ENCODE measurements around the gene CCDC171. TPM values are rescaled to one million over a fixed set of nuclear protein-coding genes. Genes with fewer than 3 reads are reported as not detected.

The CCDC171 gene
- total and polyA plus RNA-seq, 8 donors = 1.2 to 26.3 (median 2.7) TPM; not detected in 1

DNA sequence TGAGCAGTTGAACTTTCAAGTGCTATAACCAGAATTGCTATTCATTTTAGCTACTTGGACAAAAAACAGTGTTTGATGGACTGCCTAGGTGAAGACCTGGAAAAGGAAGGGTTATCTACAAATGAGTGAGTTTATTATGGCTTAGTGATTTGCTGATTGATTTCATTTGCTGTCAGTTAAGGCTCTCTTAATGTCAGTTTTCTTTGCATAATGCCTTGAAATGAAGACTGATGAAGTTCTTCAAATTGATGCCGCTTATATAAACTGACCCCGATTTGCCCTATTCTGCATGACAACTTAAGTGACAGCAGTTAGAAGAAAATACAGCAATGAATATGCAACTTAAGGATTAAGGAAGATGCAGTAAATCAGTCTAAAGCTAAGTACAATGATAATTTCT is 332.6 kb downstream of the CCDC171 start:
- H3K27me3 ChIP-seq = no peaks in the 10 kb centered on the region
- H3K4me3 ChIP-seq = no peak overlapping the region
- no peak for TF ChIP-seq EP300 (IDR thresholded peaks at IDR 0.05)
- TF ChIP-seq POLR2A (IDR thresholded peaks at IDR 0.05) = no peak
- TF ChIP-seq POLR2AphosphoS5 (IDR thresholded peaks at IDR 0.05) = no peak
- TF ChIP-seq, protein P1, sequence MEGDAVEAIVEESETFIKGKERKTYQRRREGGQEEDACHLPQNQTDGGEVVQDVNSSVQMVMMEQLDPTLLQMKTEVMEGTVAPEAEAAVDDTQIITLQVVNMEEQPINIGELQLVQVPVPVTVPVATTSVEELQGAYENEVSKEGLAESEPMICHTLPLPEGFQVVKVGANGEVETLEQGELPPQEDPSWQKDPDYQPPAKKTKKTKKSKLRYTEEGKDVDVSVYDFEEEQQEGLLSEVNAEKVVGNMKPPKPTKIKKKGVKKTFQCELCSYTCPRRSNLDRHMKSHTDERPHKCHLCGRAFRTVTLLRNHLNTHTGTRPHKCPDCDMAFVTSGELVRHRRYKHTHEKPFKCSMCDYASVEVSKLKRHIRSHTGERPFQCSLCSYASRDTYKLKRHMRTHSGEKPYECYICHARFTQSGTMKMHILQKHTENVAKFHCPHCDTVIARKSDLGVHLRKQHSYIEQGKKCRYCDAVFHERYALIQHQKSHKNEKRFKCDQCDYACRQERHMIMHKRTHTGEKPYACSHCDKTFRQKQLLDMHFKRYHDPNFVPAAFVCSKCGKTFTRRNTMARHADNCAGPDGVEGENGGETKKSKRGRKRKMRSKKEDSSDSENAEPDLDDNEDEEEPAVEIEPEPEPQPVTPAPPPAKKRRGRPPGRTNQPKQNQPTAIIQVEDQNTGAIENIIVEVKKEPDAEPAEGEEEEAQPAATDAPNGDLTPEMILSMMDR (IDR thresholded peaks at IDR 0.05) = no peak
- H3K4me1 ChIP-seq = no peaks in the 10 kb centered on the region
- whole genome bisulfite sequencing, 5 donors = 64 to 88% (median 78%) methylated on average over 2 of the region's 2 CpGs
- no peak overlapping the region for H3K27ac ChIP-seq
- intact Hi-C loops (cut with DNase I; ENCODE audit: low total_unique reads) = no loop called here
- no peak for DNase-seq
- no peaks in the 10 kb centered on the region for H3K9me3 ChIP-seq
- no peaks in the 10 kb centered on the region for H3K36me3 ChIP-seq

GRCh38 chr9:15889555-15889954 is 336.7 kb downstream of the CCDC171 start:
- no peak for DNase-seq
- TF ChIP-seq POLR2A (IDR thresholded peaks at IDR 0.05) (no peak), EP300 (IDR thresholded peaks at IDR 0.05) (no peak), POLR2AphosphoS5 (IDR thresholded peaks at IDR 0.05) (no peak)
- TF ChIP-seq, protein P1 (IDR thresholded peaks at IDR 0.05) = no peak
- intact Hi-C loops (cut with DNase I; ENCODE audit: low total_unique reads) = no loop called here
- no peak overlapping the region for H3K4me3 ChIP-seq
- H3K36me3 ChIP-seq = peaks cover 0 to 3% (median 0%) of the 10 kb centered on the region in 4 donors
- peaks cover 0 to 8% (median 0%) of the 10 kb centered on the region in 4 donors for H3K9me3 ChIP-seq
- WGBS, 5 donors = 88 to 100% (median 90%) methylated on average over 1 of the region's 1 CpG
- H3K27ac ChIP-seq = no peak overlapping the region
- no peaks in the 10 kb centered on the region for H3K27me3 ChIP-seq
- H3K4me1 ChIP-seq = no peaks in the 10 kb centered on the region

DNA sequence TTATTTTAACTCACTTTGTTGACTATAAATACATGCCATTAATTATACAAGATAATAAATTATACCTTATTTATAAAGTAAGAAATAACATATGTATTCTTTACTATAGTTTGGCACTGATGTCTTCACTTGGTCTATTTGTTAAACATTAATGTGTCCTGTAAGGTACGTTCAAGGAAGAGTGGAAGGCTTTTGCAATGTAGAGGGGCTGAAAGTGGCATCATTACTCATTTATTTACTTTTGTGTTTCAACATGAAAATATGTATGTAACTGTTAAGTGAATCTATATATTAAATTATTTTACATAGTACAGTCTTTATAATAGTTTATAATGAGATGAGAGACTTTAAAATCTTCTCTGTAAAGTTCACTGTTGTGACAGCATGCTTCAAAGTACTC is 348.7 kb downstream of the CCDC171 start:
- Histone ChIP-seq H3K27ac (no peak overlapping the region), H3K4me1 (no peaks in the 10 kb centered on the region), H3K36me3 (no peaks in the 10 kb centered on the region), H3K27me3 (no peaks in the 10 kb centered on the region), H3K4me3 (no peak overlapping the region), H3K9me3 (peaks cover 0 to 36% (median 8%) of the 10 kb centered on the region in 4 donors)
- TF ChIP-seq EP300 (IDR thresholded peaks at IDR 0.05) = no peak
- TF ChIP-seq, protein P1 (IDR thresholded peaks at IDR 0.05) = no peak
- TF ChIP-seq POLR2AphosphoS5 (IDR thresholded peaks at IDR 0.05) = no peak
- no peak for TF ChIP-seq POLR2A (IDR thresholded peaks at IDR 0.05)
- no peak for DNase-seq
- WGBS, 5 donors = 75 to 89% (median 89%) methylated on average over 1 of the region's 1 CpG
- intact Hi-C loops (cut with DNase I; ENCODE audit: low total_unique reads) = no loop called here

- peaks cover 0 to 22% (median 10%) of the 10 kb centered on the region in 4 donors for H3K9me3 ChIP-seq
- DNase-seq = peak in 1 of 2 donors; percentile 3
- H3K4me3 ChIP-seq = no peak overlapping the region
- H3K36me3 ChIP-seq = no peaks in the 10 kb centered on the region
- no peaks in the 10 kb centered on the region for H3K27me3 ChIP-seq
- 84 to 93% (median 86%) methylated on average over 6 of the region's 6 CpGs for WGBS, 5 donors
- no peak overlapping the region for H3K27ac ChIP-seq
- no peaks in the 10 kb centered on the region for H3K4me1 ChIP-seq
- no peak for TF ChIP-seq POLR2AphosphoS5 (IDR thresholded peaks at IDR 0.05)
- TF ChIP-seq, protein P1 (IDR thresholded peaks at IDR 0.05) = no peak
- TF ChIP-seq POLR2A (IDR thresholded peaks at IDR 0.05) = no peak
- TF ChIP-seq EP300 (IDR thresholded peaks at IDR 0.05) = no peak
- intact Hi-C loops (cut with DNase I; ENCODE audit: low total_unique reads) = no loop called here
Observed at GRCh38 chr9:15909297-15909696, 356.5 kb downstream of the CCDC171 start.
